ENCODE data around the gene MCRIP1.

MCRIP1 gene, protein sequence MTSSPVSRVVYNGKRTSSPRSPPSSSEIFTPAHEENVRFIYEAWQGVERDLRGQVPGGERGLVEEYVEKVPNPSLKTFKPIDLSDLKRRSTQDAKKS

DNA sequence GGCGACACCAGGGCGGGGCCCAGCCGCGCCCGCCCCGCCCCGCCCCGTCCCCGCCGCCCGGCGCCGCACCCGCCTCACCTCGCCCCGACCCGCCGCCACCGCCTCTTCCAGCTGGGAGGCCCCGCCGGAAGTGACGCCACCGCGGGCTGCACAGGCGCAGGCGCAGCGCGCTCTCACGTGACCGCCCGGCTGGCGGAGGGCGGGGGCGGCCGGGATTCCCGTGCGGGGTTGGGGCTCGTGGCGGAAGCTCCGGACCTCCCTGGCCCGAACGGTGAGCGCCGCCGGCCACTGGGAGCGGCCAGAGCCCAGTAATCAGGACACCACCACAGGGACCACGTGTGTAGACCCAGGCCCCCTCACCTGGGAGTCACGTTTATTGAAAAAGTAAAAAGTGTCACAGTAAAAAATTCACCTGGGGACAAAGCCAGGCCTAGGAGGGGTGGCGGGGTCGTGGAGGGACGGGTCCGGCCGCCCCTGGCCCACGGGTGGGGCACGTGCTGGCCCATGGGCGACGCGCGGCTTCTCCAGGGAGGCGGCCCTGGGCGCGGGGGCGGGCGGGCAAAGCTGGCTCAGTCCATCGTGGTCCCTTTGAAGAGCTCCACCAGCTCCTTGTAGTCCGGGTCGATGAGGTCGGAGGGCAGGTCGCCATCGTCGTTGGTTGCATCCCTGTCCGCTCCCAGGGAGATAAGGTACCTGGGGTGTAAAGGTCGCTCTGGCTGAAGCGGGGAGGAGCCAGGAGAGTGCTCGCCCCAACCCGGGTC is at the start of gene MCRIP1:
TSS of gene MCRIP1 (minus strand) at position 132 of the 761 bp plus-strand sequence. CDS start 8,785 bp downstream, outside the sequence.
- FAIRE-seq (peak; percentile 78), DNase-seq (ENCODE audit: extremely low spot score, insufficient read length, low read depth) (peak; percentile 98)

GRCh38 chr17:81879121-81879520 is 46.0 kb upstream of the MCRIP1 start:
- FAIRE-seq: no peak
- no peak for DNase-seq (ENCODE audit: extremely low spot score, insufficient read length, low read depth)

GRCh38 chr17:81878294-81878693 is 45.2 kb upstream of the MCRIP1 start:
- DNase-seq (ENCODE audit: extremely low spot score, insufficient read length, low read depth) (no peak), FAIRE-seq (no peak)

GRCh38 chr17:81877569-81877968 is 44.5 kb upstream of the MCRIP1 start:
- FAIRE-seq (no peak), DNase-seq (ENCODE audit: extremely low spot score, insufficient read length, low read depth) (no peak)

GRCh38 chr17:81871387-81872230 is 38.5 kb upstream of the MCRIP1 start:
- FAIRE-seq (peak; percentile 58), DNase-seq (ENCODE audit: extremely low spot score, insufficient read length, low read depth) (peak; percentile 97)

- FAIRE-seq: no peak
- no peak for DNase-seq (ENCODE audit: extremely low spot score, insufficient read length, low read depth)
Observed at GRCh38 chr17:81870981-81871386, 37.9 kb upstream of the MCRIP1 start, which contains the start of gene ARHGDIA. ARHGDIA (minus strand) TSS chr17:81871337; CDS start chr17:81869930, 1,407 bp downstream.

GRCh38 chr17:81870131-81870980 is 37.3 kb upstream of the MCRIP1 start:
- no peak for DNase-seq (ENCODE audit: extremely low spot score, insufficient read length, low read depth)
- FAIRE-seq: no peak

DNA sequence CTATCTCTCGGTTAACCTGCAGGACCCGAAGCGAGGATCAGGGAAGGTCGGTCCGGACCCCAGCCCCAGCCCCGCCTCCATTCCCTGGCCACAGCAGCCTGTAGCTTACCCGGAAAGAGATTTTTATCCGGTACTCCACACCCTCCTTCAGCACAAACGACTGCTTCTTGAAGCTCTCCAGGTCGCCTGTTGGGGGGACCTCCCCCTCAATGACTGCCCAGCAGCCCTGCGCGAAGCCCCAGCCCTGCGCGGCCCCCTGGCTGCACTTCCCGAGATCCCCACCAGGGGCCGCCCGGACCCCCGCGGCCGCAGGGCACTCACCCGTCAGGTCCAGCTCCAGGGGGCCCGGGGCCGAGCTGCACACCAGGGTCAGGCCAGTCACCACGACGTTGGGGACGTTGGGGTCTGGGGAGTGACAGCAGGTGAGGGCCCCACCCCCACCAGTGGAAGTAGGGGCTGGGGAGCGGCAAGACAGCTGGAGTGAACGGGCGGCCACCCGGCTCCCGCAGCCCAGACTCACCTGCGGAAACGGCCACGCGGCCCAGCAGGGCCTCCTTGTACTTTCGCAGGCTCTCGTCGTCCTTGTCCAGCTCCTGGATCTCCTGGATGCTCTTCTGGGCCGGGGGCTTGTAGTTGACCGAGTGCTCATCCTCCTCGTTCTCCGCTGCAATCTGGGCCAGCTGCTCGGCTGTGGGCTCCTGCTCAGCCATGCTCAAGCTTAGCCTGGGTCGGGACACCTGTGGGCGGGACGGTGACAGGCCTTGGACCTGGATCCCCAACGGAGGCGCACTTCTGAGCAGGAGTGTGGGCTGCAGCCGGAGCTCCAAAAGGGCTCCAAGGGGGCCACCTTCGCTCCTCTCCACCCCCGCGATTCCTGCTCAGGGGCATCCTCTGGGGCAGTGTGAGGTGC is 36.4 kb upstream of the MCRIP1 start:
- FAIRE-seq: no peak
- DNase-seq (ENCODE audit: extremely low spot score, insufficient read length, low read depth): no peak

DNA sequence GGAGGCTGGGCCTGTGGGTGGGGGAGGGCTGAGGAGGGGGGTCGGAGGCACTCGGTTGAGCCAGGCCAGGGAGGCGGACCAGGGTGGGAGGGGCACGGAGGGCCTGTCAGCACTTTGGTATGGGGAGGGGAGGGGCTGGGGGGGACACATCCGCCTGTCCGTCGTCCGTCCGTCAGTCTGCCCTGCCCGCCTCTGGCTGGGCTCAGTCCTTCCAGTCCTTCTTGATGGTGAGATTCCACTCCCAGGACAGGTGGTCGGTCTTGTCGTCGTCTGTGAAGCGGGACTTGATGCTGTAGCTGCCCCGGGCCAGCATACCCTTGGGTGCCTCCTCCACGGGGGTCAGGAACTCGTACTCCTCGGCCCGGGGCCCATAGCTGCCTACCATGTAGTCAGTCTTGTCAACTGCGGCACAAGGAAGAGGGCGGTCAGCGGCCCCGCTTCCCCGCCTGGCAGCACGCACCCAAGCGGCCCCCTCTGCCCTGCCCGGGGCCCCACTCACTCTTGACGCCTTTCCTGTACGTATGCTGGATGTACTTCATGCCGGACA is 35.7 kb upstream of the MCRIP1 start:
- DNase-seq (ENCODE audit: extremely low spot score, insufficient read length, low read depth): no peak
- FAIRE-seq: no peak

DNA sequence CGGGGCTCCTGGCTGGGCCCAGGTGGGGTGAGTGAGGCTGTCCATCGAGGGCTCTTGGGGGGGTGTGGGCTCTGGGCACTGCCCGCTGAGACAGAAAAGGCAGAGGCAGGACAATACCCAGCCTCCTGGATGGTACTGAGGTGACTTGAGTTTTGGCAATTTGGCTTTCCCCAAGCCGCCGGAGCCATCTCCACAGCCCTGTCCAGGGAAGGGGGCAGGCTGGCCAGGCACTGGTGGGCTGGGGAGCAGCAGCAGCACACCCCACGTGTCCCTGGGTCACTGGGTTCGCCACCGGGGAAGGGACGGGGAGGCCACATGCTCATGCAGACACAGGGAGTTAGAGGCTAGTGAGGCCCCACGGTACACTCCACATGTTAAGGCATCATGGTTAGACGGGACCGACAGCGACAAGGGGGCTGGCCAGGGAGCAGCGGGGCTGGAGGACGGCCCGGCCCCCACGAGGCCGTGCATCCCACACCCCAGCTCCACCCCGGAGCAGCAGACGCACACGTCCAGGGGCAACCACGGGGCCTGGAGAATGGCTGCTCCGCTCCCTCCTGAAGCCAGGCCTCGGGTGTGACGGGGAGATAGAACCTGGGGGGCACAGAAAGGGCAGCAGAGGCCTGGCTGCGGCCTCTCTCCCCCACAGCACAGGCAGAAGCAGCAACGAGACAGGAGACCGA is 35.0 kb upstream of the MCRIP1 start:
- FAIRE-seq (no peak), DNase-seq (ENCODE audit: extremely low spot score, insufficient read length, low read depth) (no peak)

DNA sequence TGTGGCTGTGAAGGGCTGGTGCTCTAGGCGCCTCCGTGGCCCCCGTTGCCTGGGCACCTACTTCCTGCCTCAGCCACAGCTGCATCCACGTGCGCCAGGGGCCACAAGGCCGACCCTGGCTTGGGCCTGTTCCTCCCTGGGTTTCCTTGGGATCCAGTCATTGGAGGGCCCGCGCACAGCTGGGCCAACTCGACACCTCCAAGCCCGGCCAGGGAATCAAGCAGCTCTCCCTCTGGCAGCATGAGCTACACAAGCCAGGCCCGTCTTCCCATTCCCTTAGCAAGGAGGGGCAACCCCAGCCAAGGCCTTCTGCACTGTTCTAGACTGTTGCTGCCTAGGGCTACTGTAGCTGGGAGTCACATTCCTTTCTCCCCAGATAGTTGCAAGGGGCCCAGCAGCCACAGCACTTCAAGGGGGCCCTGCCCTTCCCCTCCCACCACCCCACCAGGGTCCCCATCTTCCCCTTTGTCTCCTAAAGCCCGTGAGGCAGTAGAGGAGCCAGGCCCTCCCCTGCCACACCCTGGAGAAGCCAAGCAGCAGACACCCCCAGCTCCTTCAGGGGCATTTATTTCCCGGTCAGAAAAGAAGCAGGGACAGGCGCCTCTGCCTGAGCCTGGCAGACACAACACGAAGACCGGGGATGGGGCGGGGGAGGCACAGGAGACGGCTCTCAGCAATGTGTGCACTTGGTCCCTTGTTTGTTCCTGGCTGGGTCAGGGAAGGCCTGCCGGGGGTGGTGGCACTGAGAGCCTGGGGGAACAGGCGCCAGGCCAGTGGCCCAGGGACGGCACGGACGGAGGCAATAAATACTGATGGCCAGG is 34.3 kb upstream of the MCRIP1 start:
- DNase-seq (ENCODE audit: extremely low spot score, insufficient read length, low read depth) (no peak), FAIRE-seq (no peak)

- no peak for DNase-seq (ENCODE audit: extremely low spot score, insufficient read length, low read depth)
- no peak for FAIRE-seq
Observed at GRCh38 chr17:81866440-81867169, 33.5 kb upstream of the MCRIP1 start.

DNA sequence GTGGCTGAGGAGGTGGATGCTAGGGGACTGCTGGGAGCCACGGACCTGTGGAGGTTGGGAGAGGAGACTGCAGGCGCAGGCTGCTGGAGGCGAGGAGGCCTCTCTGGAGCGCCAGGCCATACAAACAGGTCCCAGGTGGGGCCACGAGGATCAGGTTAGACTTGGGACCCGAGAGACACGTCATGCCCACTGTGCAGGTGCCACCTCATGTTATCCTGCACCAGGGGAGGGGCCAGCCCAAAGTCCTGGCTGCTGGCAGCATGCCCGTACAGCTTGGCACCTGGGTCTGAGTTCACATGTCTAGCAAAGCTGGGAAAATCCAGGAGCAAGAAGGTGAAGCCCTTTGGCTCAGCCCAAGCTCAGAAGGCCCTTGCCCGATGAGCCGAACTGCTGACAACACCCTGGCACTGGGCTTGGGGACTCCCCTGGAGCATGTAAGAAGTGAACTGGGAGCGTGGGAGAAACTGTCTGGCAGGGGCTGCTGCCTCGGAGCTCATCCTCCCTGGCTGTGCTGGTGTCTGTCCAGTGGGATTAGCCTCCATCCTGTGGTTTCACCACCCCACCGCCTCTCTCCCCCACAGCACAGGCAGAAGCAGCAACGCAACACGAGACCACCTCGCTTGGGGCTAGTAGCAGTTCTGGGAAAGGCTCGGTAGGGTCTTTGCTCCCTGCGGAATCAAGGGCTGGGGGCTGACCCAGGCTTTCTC is 32.8 kb upstream of the MCRIP1 start:
- no peak for FAIRE-seq

GRCh38 chr17:81865358-81865732 is 32.3 kb upstream of the MCRIP1 start:
- DNase-seq (ENCODE audit: extremely low spot score, insufficient read length, low read depth) (no peak), FAIRE-seq (no peak)

More for the DNA sequence above, 32.8 kb upstream of the MCRIP1 start:
- no peak for DNase-seq (ENCODE audit: extremely low spot score, insufficient read length, low read depth)

DNA sequence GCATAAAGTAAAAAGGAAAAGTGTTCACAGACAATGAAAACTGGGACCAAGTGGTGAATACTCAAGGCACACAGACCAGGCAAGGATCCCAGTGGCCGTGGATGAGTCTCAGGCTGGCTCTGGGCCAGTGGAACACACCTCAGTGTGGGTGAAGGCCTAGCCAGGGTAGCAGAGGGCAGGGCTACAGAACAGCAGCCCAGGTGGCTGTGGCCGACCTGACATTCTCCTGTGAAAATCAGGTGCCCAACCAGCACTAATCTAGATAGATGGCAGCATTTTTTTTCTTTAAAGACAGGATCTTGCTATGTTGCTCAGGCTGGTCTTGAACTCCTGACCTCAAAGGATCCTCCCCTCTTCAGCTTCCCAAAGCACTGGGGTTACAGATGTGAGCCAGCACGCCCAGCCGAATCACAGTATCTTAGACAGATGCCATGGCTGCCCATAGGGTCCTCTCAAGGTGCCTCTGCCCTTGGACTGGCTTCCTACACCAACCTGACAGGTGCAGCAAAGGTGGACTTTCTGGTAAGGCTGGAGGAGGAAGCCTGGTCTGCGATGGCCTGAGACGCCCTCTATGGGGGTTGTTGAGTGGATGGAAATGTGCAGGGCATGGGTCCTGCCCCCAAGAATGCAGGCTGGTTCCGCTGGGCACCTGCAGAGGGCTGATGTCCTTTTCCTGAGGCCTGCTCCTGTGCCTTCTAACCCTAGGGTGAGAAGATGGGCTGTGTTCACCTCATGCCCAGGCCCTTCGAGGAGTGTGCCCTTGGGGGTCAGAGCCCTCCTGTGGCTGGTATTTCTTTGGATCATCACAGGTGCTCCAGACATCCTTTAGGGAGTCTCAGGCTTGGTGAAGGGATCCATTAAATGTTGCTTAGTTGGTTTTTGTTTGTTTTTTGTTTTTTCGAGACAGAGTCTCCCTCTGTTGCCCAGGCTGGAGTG is 31.0 kb upstream of the MCRIP1 start:
- DNase-seq (ENCODE audit: extremely low spot score, insufficient read length, low read depth) (no peak), FAIRE-seq (no peak)
